Stimulated activated CD4-positive, alpha-beta T cell treated with anti-CD3 and anti-CD28 coated beads, Interleukin-4, amount 100 ng/mL, for 1 hour (primary cell): ENCODE measurements around the gene TPI1.
"Not testable (repeated sequence)": the region's sequence is repeated elsewhere in the genome, so short reads cannot be mapped to it uniquely, and the experiment has no call there.

Source experiments
- DNase-seq: peaks from one replicate; pipeline ENCODE4 v3.0.0-alpha.2; 2020

Gene TPI1

GRCh38 chr12:6849427-6849826 is 17.9 kb upstream of the TPI1 start:
- no peak for DNase-seq

GRCh38 chr12:6849976-6850560 is 17.3 kb upstream of the TPI1 start:
- DNase-seq: no peak

GRCh38 chr12:6850796-6851152 is 16.6 kb upstream of the TPI1 start:
- no peak for DNase-seq

DNA sequence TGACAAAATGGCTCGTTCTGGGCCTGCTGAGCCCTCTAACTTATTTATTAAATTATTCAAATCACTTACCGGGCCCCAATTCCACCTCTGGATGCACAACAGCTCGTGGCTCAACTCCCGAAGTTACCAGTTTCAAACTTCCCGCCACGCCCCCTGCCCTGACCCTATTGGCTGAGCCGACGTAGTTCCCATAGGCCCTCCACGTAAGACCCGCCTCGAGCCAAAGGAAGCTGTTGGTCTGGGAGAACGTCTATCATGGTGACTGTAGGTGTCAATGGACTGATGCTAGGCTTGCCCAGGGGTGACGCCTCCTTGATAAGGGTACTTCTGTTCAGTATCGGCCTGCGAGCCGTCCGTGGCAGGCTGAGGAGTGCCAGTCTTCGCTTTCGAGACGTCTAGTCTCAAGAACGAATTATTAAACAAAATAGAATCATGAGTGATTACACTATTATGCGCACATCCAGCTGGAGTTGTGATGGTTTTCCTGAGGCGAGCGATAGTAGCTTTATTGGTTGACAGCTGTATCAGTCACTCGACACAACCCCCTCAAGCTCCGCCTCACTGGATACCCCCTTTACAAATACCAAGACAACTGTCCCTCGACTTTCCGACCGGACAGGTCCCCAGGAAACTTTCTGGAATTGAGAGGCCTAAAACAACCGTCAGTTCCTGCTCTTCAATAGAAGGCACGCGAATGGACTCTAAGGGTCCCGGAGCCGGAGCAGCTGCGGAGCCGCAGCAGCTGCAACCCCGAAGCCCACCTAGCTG is 16.0 kb upstream of the TPI1 start, which contains the start of gene CDCA3:
CDCA3 (minus strand) TSS at position 134 of the 768 bp plus-strand sequence. CDS start 334 bp downstream, outside the sequence.
- peak; percentile 89 for DNase-seq

- DNase-seq: peak; percentile 96
These were observed 15.2 kb upstream of the TPI1 start, which contains the start of gene USP5 for GRCh38 chr12:6851921-6852650. USP5 (plus strand) TSS chr12:6852150; CDS start chr12:6852180, 30 bp downstream.

DNA sequence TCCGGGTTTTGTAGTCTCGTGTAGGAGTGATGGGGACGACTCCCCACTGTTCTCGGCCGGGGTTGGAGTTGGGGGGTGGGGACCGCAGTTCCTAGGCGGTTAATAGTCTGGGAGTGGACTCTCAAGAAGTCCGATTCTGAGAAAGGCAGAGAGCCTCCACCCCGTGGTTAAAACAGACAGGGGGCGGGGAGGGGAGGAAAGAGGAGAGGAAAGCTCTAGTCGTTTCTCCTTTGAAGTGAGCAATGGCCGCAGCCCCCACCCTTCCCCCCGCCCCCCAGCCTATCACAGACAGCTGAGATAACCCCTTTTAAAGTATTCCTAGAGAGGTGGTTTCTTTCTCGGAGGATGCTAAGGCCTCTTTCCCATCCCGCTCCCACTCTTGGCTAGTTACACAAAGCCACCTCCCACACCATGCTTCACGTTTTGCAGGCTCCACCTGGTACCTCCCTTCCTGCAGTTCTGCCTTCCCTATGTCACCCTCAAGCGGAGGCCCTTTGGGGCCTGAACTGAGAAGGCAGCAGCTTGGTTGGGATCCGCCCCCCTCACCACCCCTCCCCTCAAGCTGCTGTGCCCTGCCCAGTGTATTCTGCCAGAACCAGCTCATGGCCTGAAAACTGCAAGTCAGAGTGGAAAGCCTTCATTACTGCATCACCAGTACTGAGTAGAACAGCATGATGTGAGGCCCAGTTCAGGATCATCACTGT is 14.5 kb upstream of the TPI1 start:
- peak; percentile 70 for DNase-seq

GRCh38 chr12:6853626-6854025 is 13.7 kb upstream of the TPI1 start:
- DNase-seq: no peak

DNA sequence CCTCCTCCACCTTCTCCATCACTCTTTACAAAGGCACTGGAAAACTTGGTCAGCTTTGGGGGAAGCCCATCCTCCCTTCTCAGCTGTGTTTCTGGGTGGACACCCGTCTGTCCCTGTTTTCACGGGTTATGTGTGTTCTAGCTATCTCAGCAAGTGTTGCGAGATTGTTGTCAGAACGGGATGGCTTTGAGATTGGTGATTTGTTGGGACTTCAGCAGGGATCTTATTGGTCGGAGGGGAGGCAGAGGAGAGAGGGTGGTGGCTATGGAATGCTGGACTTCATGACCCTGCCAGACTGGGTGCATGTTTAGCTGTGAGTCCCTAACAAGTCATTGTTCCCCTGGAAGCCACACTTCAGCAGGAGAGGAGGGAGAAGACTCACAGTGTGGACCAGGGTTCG is 13.3 kb upstream of the TPI1 start:
- DNase-seq: no peak

- no peak for DNase-seq
These were observed 12.0 kb upstream of the TPI1 start for GRCh38 chr12:6855322-6855721.

DNA sequence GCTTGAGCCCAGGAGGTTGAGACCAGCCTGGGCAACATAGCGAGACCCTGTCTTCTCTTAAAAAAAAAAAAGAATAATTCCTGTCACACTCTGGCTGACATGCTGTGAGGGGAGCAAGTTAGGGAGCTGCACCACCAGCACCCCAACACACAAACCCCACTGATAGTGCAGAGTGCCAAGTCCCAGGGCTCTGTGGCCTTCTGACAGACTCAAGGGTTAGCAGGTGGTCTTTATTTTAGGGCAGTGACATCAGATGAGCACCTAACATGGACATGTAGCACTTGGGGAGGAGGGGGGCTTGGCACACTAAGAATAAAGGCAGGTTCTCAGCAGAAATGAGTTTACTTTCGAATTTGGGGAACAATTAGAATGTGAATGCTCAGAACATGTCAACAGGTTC is 8.5 kb upstream of the TPI1 start:
- DNase-seq: no peak

GRCh38 chr12:6860116-6860515 is 7.2 kb upstream of the TPI1 start:
- no peak for DNase-seq

DNA sequence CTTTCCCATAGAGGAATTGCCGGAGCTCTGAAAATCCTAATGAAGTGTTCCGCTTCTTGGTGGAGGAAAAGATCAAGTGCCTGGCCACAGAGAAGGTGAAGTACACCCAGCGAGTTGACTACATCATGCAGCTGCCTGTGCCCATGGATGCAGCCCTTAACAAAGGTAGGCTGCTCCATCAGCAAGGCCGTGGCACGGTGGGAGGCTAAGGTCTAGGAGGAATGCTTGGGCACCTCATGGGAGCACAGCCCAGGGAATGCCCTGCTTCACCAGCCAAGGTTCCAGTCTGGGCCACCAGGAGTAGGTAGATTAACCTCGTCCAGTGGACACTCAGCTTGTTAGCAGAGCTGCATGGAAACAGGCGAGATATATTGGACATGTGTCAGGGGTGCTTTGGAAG is 6.4 kb upstream of the TPI1 start:
- no peak for DNase-seq

DNA sequence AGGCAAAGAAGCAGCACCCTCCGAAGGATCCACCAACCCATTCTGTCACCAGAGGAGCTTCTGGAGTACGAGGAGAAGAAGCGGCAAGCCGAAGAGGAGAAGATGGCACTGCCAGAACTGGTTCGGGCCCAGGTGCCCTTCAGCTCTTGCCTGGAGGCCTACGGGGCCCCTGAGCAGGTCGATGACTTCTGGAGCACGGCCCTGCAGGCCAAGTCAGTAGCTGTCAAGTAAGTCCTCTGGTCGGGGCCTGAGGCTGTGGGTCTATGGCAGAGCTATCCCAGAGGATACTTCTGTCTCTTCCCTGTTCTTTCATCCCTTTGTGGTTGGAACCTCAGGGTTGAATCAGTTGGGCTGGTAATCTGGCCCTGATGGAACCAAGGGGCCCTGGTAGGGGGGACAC is 5.9 kb upstream of the TPI1 start:
- DNase-seq: no peak

DNA sequence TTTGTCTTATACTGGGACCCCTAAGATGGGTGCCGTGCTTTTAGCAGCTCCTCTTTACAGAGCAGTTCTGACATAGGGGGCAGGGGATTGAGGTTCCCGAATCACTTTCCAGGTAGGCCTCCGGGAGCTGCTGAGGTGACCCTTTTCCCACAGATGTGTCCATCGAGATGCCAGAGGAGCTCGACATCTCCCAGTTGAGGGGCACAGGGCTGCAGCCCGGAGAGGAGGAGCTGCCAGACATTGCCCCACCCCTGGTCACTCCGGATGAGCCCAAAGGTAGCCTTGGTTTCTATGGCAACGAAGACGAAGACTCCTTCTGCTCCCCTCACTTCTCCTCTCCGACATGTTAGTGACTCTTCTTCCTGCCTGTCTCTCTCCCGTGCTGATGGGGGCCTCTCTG is 4.3 kb upstream of the TPI1 start:
- no peak for DNase-seq

GRCh38 chr12:6863586-6864321 is 3.6 kb upstream of the TPI1 start:
- DNase-seq: no peak

DNA sequence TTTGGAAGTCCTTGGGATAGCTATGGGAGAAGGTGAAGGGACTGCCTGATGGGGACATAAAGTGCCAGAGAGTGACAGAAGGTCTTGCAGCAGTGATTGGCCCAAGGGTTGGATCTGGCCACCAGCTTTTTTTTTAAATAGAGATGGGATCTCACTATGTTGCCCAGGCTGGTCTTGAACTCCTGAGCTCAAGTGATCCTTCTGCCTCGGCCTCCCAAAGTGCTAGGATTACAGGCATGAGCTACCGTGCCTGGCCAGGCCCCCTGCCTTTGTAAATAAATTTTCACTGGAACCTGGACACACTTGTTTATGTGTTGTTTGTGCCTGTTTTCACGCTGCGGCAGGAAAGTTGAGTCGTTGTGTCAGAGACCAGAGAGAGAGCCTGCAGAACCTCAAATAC is 2.0 kb upstream of the TPI1 start:
- not testable (repeated sequence) for DNase-seq

DNA sequence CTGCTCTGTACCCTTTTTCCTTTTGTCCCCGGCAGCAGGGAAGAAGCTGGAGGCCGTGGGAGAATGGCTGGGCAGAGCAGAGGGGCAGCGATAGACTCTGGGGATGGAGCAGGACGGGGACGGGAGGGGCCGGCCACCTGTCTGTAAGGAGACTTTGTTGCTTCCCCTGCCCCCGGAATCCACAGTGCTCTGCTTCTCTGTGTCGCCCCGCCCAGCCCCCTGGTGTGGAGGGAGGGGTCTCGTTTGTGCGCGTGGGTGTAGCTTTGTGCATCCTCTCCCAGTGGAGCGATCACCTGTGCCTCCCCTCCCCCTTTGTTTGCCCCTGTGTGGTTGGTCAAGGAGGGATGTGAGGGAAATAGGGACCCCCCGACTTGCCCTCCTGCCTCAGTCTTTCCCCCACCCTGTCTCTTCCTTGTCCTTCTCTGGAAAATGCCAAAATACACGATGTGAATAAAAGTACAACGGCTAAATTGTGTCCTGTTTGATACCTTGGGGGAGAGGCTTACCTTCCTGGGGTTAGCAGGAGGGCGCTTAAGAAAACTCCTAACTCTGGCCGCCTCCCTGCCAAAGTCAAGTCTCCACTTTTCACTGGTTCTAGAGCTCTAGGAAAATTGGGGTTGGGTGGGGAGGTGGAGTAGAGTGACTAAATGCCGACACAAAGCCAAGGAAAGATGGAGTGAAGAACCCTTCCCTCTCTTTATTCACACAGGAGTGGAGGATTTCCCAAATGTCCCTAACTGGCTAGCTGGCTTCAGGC is 990 bp upstream of the TPI1 start:
- DNase-seq: no peak

- no peak for DNase-seq
These were observed 365 bp upstream of the TPI1 start for GRCh38 chr12:6866920-6867412.

GRCh38 chr12:6868211-6869048 is 1.1 kb downstream of the TPI1 start:
- DNase-seq: no peak
